SK-N-SH (cell line): Measurements from ENCODE around the gene ESM1. TPM values are rescaled to one million over a fixed set of nuclear protein-coding genes. Genes with fewer than 3 reads are reported as not detected.

Experiments
- CTCF ChIA-PET: fragments of 300-600, 350-600 bp; formaldehyde crosslinking; extraction: SDS; loops from one replicate; lab custom pipeline; 2021; lab: Yijun Ruan, JAX
- POLR2A ChIA-PET: fragments of 350-600 bp; sonication (Branson Sonifier 250); formaldehyde crosslinking; extraction: SDS; loops from one replicate; lab custom pipeline; 2020; ENCODE audit warnings: antibody characterized with exemption, inconsistent platforms; lab: Yijun Ruan, JAX
- DNase-seq: peaks from one replicate; pipeline ENCODE4 v3.0.0; 2012
- H2AFZ ChIP-seq: fragments of 200-600 bp; sonication (generic); 2 replicates; pipeline ENCODE4 v1.8.1; 2016; ENCODE audit warnings: antibody characterized with exemption, mild to moderate bottlenecking, low read depth
- H3F3A ChIP-seq: fragments of 200-600 bp; sonication (generic); replicated peaks from 2 replicates; pipeline ENCODE3; 2016; ENCODE audit warnings: antibody characterized with exemption, mild to moderate bottlenecking; ENCODE audit not compliant: insufficient read depth
- H3K27ac ChIP-seq, 2 experiments: fragments of 200-500 bp in 1 of 2; fragments of 200-600 bp in 1 of 2; sonication (Bioruptor generic) in 1 of 2; sonication (generic), shearing (Covaris generic) in 1 of 2; 2 replicates each; pipeline versions ENCODE4 v1.5.1 to v1.6.1; 2014 to 2016; ENCODE audit warnings: low read depth in 2 of 2, inconsistent platforms in 1 of 2, low read length in 1 of 2, mild to moderate bottlenecking in 1 of 2, mixed read lengths in 1 of 2
- H3K27me3 ChIP-seq: fragments of 200-600 bp; sonication (generic), shearing (Covaris generic); 2 replicates; pipeline ENCODE4 v1.6.1; 2016; ENCODE audit warnings: mixed run types; ENCODE audit not compliant: insufficient read depth
- H3K36me3 ChIP-seq, 2 experiments: fragments of 200-500 bp in 1 of 2; fragments of 200-600 bp in 1 of 2; sonication (Bioruptor generic) in 1 of 2; sonication (generic) in 1 of 2; replicated peaks in 1 of 2; 2 replicates each; pipeline versions ENCODE3 to v1.5.1; 2014 to 2016; ENCODE audit warnings: low read length in 1 of 2, mild to moderate bottlenecking in 1 of 2; ENCODE audit not compliant: insufficient read depth in 2 of 2, control insufficient read depth in 1 of 2
- H3K4me1 ChIP-seq, 2 experiments: fragments of 200-500 bp in 1 of 2; fragments of 200-600 bp in 1 of 2; sonication (Bioruptor generic) in 1 of 2; sonication (generic), shearing (Covaris generic) in 1 of 2; 2 replicates each; pipeline versions ENCODE4 v1.5.1 to v1.6.1; 2014 to 2016; ENCODE audit warnings: low read depth in 1 of 2, low read length in 1 of 2, mixed run types in 1 of 2; ENCODE audit not compliant: insufficient read depth in 2 of 2, control insufficient read depth in 1 of 2
- H3K4me2 ChIP-seq: fragments of 200-600 bp; sonication (generic), shearing (Covaris generic); 2 replicates; pipeline ENCODE4 v1.6.1; 2017; ENCODE audit warnings: mixed run types
- H3K4me3 ChIP-seq, 2 experiments: fragments of 200-500 bp in 1 of 2; fragments of 200-600 bp in 1 of 2; sonication (Bioruptor generic) in 1 of 2; sonication (generic), shearing (Covaris generic) in 1 of 2; 2 replicates each; pipeline versions ENCODE4 v1.5.1 to v1.8.1; 2014 to 2016; ENCODE audit warnings: low read depth in 2 of 2, inconsistent platforms in 1 of 2, low read length in 1 of 2, mild to moderate bottlenecking in 1 of 2, mixed read lengths in 1 of 2, moderate library complexity in 1 of 2
- H3K79me2 ChIP-seq: fragments of 200-600 bp; sonication (generic); 2 replicates; pipeline ENCODE4 v1.8.1; 2017; ENCODE audit warnings: mild to moderate bottlenecking; ENCODE audit not compliant: insufficient read depth
- H3K9ac ChIP-seq: fragments of 200-600 bp; sonication (generic); 2 replicates; pipeline ENCODE4 v1.6.1; 2017; ENCODE audit warnings: mixed run types
- H3K9me2 ChIP-seq: fragments of 200-600 bp; sonication (generic); 2 replicates; pipeline ENCODE4 v1.6.1; 2017; ENCODE audit warnings: mixed run types
- H3K9me3 ChIP-seq: fragments of 200-600 bp; sonication (generic); 2 replicates; pipeline ENCODE4 v1.6.1; 2017; ENCODE audit warnings: mixed run types, mild to moderate bottlenecking, moderate library complexity
- H4K20me1 ChIP-seq: fragments of 200-600 bp; sonication (generic); 2 replicates; pipeline ENCODE4 v1.6.1; 2017; ENCODE audit warnings: mild to moderate bottlenecking, mixed run types; ENCODE audit not compliant: insufficient read depth
- ELF1 ChIP-seq: IDR thresholded peaks from 2 replicates; pipeline ENCODE4 v1.4.0; 2012
- EP300 ChIP-seq, 2 experiments: IDR thresholded peaks; 2 replicates each; pipeline versions ENCODE4 v1.4.0 to v1.6.1; 2012; ENCODE audit warnings: borderline replicate concordance in 1 of 2, low read depth in 1 of 2, low read length in 1 of 2
- FOSL2 ChIP-seq: IDR thresholded peaks from 2 replicates; pipeline ENCODE4 v1.4.0; 2012; ENCODE audit warnings: low read depth, mild to moderate bottlenecking, moderate library complexity, borderline replicate concordance
- FOXJ3 ChIP-seq: sonication (generic); formaldehyde crosslinking; IDR thresholded peaks from 2 replicates; pipeline ENCODE4 v1.5.1; 2020; ENCODE audit warnings: mild to moderate bottlenecking, missing genetic modification reagents
- FOXM1 ChIP-seq: IDR thresholded peaks from 2 replicates; pipeline ENCODE4 v1.4.0; 2012; ENCODE audit warnings: low read depth, mild to moderate bottlenecking
- IRF3 ChIP-seq: fragments of 150-350 bp; IDR thresholded peaks from 2 replicates; pipeline ENCODE4 v1.6.1; 2016; ENCODE audit warnings: mild to moderate bottlenecking, low read depth, low read length
- RAD21 ChIP-seq: IDR thresholded peaks from 2 replicates; pipeline ENCODE4 v1.6.1; 2012; ENCODE audit warnings: mild to moderate bottlenecking, low read length
- RFX5 ChIP-seq: IDR thresholded peaks from 2 replicates; pipeline ENCODE4 v1.6.1; 2012; ENCODE audit warnings: mild to moderate bottlenecking, improper control_type of control experiment, low read length
- RXRA ChIP-seq: IDR thresholded peaks from 2 replicates; pipeline ENCODE4 v1.4.0; 2012; ENCODE audit warnings: low read depth, mild to moderate bottlenecking, borderline replicate concordance
- SMC3 ChIP-seq: IDR thresholded peaks from 2 replicates; pipeline ENCODE4 v1.6.1; 2012; ENCODE audit warnings: low read depth, low read length, improper control_type of control experiment
- TCF12 ChIP-seq: IDR thresholded peaks from 2 replicates; pipeline ENCODE4 v1.4.0; 2012
- TEAD4 ChIP-seq: IDR thresholded peaks from 2 replicates; pipeline ENCODE4 v1.4.0; 2012; ENCODE audit warnings: mild to moderate bottlenecking, borderline replicate concordance; ENCODE audit not compliant: insufficient read depth
- WGBS: methylation state at CpG from one replicate; pipeline ENCODE4 v1.1.6; 2017; ENCODE audit warnings: low lambda C conversion rate; 5-methylcytosine and 5-hydroxymethylcytosine counted together
- polyA plus RNA-seq, 3 experiments: library from polyadenylated mRNA; depleted of rRNA; stranded (reverse); fragments of >200 nt; gene quantifications; 2 replicates each; pipeline ENCODE4 v1.2.3, GENCODE V29; 2012
- TF ChIP-seq, protein P1 (sequence below): IDR thresholded peaks from 2 replicates; pipeline ENCODE4; 2012
- TF ChIP-seq, protein P2 (sequence below): fragments of 200-600 bp; sonication (generic); IDR thresholded peaks from 2 replicates; pipeline ENCODE4 v1.6.1; 2017; ENCODE audit warnings: antibody characterized with exemption, mild to moderate bottlenecking, moderate library complexity
- TF ChIP-seq, protein P3 (sequence below): IDR thresholded peaks from 2 replicates; pipeline ENCODE4 v1.4.0; 2012; ENCODE audit warnings: low read depth, borderline replicate concordance
- TF ChIP-seq, protein P4 (sequence below): IDR thresholded peaks from 2 replicates; pipeline ENCODE4 v1.4.0; 2012; ENCODE audit warnings: low read depth

The ESM1 gene
- polyA plus RNA-seq, 1 of the 3 experiments (the other 2 are of a cell fraction): 36.5 TPM

DNA sequence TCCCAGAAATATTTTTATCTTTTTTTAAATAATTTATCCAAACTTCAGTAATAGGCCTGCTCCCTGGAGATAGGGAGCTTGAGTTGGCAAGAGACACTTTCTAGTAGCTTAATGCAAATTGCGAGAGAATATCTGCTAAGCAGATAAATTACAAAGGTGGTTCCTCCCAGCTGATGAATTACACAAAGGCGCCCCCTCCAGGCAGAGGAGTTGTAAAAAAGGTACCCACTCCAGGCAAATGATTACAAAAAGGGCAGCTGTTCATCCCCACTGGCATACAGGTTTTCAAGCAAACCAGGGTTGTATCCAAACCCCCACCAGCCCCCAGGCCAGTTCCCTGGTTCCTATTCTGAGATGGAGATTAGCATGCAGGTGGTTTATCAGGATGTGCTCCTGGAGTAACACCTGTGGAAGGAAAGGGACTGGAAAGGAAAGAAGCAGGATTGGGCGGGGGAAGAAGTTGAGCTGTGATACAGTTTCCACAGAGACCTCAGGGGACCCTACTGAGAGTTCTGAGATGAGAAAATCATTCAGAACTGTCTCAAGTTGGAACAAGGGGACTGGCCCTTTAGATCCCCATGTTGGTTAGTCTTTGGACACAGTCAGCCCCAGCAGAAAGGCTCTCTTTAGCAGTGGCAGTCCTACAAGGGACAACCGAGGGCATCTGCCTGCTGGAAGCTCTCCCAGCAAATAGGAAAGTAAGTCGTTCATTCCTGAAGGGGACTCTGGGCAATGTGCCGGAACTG is 25.5 kb downstream of the ESM1 start:
- H3K4me3 ChIP-seq: no peak overlapping the region
- H3K79me2 ChIP-seq: no peaks in the 10 kb centered on the region
- H3K27ac ChIP-seq: no peak overlapping the region
- H4K20me1 ChIP-seq: no peaks in the 10 kb centered on the region
- no peaks in the 10 kb centered on the region for H3K9me2 ChIP-seq
- H3K4me2 ChIP-seq: no peak overlapping the region
- CTCF ChIA-PET: interaction anchor here (0.9 to 1.9 kb wide), 6 partner anchors 10 to 92 kb away, joined by 3 to 8 read pairs (median 4); no protein-coding TSS in a partner anchor
- no peak overlapping the region for H2AFZ ChIP-seq
- peaks cover 6% of the 10 kb centered on the region; the same call in 1 of the 2 replicates for H3K27me3 ChIP-seq
- no peaks in the 10 kb centered on the region for H3K4me1 ChIP-seq
- 11% methylated on average over 6 of the region's 6 CpGs for WGBS
- POLR2A ChIA-PET: no interaction called here
- H3K36me3 ChIP-seq: no peaks in the 10 kb centered on the region
- no peak for DNase-seq
- no peaks in the 10 kb centered on the region for H3F3A ChIP-seq
- no peaks in the 10 kb centered on the region for H3K9me3 ChIP-seq
- H3K9ac ChIP-seq: no peak overlapping the region
- no peak for TF ChIP-seq FOXM1
- TF ChIP-seq, protein P1, sequence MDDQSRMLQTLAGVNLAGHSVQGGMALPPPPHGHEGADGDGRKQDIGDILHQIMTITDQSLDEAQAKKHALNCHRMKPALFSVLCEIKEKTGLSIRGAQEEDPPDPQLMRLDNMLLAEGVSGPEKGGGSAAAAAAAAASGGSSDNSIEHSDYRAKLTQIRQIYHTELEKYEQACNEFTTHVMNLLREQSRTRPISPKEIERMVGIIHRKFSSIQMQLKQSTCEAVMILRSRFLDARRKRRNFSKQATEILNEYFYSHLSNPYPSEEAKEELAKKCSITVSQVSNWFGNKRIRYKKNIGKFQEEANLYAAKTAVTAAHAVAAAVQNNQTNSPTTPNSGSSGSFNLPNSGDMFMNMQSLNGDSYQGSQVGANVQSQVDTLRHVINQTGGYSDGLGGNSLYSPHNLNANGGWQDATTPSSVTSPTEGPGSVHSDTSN: no peak
- TF ChIP-seq TCF12: no peak
- no peak for TF ChIP-seq FOSL2
- TF ChIP-seq RAD21: 0 out of 2 replicates have a peak, but pooled peaks have one; percentile 20
- TF ChIP-seq SMC3: 0 out of 2 replicates have a peak, but pooled peaks have one; percentile 10
- no peak for TF ChIP-seq EP300 (IDR thresholded peaks at IDR 0.05; ENCODE audit: borderline replicate concordance in 1 of 2, low read depth in 1 of 2, low read length in 1 of 2)
- no peak for TF ChIP-seq RFX5
- TF ChIP-seq, protein P2, sequence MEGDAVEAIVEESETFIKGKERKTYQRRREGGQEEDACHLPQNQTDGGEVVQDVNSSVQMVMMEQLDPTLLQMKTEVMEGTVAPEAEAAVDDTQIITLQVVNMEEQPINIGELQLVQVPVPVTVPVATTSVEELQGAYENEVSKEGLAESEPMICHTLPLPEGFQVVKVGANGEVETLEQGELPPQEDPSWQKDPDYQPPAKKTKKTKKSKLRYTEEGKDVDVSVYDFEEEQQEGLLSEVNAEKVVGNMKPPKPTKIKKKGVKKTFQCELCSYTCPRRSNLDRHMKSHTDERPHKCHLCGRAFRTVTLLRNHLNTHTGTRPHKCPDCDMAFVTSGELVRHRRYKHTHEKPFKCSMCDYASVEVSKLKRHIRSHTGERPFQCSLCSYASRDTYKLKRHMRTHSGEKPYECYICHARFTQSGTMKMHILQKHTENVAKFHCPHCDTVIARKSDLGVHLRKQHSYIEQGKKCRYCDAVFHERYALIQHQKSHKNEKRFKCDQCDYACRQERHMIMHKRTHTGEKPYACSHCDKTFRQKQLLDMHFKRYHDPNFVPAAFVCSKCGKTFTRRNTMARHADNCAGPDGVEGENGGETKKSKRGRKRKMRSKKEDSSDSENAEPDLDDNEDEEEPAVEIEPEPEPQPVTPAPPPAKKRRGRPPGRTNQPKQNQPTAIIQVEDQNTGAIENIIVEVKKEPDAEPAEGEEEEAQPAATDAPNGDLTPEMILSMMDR: peak; percentile 42
- TF ChIP-seq, protein P3, sequence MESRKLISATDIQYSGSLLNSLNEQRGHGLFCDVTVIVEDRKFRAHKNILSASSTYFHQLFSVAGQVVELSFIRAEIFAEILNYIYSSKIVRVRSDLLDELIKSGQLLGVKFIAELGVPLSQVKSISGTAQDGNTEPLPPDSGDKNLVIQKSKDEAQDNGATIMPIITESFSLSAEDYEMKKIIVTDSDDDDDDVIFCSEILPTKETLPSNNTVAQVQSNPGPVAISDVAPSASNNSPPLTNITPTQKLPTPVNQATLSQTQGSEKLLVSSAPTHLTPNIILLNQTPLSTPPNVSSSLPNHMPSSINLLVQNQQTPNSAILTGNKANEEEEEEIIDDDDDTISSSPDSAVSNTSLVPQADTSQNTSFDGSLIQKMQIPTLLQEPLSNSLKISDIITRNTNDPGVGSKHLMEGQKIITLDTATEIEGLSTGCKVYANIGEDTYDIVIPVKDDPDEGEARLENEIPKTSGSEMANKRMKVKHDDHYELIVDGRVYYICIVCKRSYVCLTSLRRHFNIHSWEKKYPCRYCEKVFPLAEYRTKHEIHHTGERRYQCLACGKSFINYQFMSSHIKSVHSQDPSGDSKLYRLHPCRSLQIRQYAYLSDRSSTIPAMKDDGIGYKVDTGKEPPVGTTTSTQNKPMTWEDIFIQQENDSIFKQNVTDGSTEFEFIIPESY: no peak
- TF ChIP-seq, protein P4, sequence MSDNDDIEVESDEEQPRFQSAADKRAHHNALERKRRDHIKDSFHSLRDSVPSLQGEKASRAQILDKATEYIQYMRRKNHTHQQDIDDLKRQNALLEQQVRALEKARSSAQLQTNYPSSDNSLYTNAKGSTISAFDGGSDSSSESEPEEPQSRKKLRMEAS: no peak
- no peak for TF ChIP-seq ELF1
- no peak for TF ChIP-seq TEAD4
- no peak for TF ChIP-seq IRF3
- TF ChIP-seq RXRA: no peak
- no peak for TF ChIP-seq FOXJ3 (CRISPR knock-in tag)
